ENCODE data around the gene UMAD1.
"Not testable (repeated sequence)": the region's sequence is repeated elsewhere in the genome, so short reads cannot be mapped to it uniquely, and the experiment has no call there.

DNA sequence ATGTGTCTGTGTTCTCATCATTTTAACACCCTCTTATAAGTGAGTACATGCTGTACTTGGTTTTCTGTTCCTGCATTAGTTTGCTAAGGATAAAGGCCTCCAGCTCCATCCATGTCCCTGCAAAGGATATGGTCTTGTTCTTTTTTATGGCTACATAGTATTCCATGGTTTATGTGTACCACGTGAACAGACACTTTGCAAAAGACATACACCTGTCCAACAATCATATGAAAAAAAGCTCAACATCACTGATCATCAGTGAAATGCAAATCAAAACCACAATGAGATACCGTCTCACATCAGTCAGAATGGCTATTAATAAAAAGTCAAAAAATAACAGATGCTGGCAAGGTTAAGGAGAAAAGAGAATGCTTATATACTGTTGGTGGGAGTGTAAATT, 177.6 kb downstream of the UMAD1 start:
- TF ChIP-seq, protein P1, sequence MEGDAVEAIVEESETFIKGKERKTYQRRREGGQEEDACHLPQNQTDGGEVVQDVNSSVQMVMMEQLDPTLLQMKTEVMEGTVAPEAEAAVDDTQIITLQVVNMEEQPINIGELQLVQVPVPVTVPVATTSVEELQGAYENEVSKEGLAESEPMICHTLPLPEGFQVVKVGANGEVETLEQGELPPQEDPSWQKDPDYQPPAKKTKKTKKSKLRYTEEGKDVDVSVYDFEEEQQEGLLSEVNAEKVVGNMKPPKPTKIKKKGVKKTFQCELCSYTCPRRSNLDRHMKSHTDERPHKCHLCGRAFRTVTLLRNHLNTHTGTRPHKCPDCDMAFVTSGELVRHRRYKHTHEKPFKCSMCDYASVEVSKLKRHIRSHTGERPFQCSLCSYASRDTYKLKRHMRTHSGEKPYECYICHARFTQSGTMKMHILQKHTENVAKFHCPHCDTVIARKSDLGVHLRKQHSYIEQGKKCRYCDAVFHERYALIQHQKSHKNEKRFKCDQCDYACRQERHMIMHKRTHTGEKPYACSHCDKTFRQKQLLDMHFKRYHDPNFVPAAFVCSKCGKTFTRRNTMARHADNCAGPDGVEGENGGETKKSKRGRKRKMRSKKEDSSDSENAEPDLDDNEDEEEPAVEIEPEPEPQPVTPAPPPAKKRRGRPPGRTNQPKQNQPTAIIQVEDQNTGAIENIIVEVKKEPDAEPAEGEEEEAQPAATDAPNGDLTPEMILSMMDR (IDR thresholded peaks at IDR 0.05; ENCODE audit: borderline replicate concordance, extremely low read depth, low read length, poor library complexity, severe bottlenecking) = not testable (repeated sequence)
- TF ChIP-seq EZH2 (IDR thresholded peaks at IDR 0.05; ENCODE audit: borderline replicate concordance, low read depth, low read length, severe bottlenecking) = not testable (repeated sequence)

Measured in DND-41 (cell line).